Measurements from ENCODE around the gene IGF2BP2. TPM values are rescaled to one million over a fixed set of nuclear protein-coding genes. Genes with fewer than 3 reads are reported as not detected.

IGF2BP2 gene
- total and polyA plus RNA-seq, 8 donors: 4.0 to 303 (median 29.0) TPM

DNA sequence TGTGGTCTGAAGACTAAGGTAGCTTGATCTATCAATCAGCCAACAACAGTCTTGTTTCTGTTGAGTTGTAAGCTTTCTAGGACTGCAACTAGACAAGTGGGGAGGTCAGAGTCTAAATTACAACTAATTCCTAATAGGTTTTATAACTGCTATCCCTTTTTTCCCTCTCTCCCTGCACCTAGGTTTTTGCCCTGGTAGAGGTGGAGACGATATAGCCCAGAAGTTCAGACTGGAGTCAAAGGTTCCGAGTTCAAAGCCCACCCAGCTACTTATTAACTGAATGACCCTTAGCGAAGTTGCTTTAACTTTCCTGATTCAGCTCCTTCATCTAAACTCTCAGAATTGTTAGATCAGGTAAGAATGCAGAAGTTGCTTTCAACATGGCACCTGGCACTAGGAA is 100.6 kb downstream of the IGF2BP2 start:
- WGBS, 5 donors: 83 to 97% (median 96%) methylated on average over 3 of the region's 3 CpGs
- TF ChIP-seq POLR2A (IDR thresholded peaks at IDR 0.05): no peak
- no peak for TF ChIP-seq EP300 (IDR thresholded peaks at IDR 0.05)
- no peak for TF ChIP-seq POLR2AphosphoS5 (IDR thresholded peaks at IDR 0.05)
- TF ChIP-seq, protein P1, sequence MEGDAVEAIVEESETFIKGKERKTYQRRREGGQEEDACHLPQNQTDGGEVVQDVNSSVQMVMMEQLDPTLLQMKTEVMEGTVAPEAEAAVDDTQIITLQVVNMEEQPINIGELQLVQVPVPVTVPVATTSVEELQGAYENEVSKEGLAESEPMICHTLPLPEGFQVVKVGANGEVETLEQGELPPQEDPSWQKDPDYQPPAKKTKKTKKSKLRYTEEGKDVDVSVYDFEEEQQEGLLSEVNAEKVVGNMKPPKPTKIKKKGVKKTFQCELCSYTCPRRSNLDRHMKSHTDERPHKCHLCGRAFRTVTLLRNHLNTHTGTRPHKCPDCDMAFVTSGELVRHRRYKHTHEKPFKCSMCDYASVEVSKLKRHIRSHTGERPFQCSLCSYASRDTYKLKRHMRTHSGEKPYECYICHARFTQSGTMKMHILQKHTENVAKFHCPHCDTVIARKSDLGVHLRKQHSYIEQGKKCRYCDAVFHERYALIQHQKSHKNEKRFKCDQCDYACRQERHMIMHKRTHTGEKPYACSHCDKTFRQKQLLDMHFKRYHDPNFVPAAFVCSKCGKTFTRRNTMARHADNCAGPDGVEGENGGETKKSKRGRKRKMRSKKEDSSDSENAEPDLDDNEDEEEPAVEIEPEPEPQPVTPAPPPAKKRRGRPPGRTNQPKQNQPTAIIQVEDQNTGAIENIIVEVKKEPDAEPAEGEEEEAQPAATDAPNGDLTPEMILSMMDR (IDR thresholded peaks at IDR 0.05): no peak
- Histone ChIP-seq H3K36me3 (no peaks in the 10 kb centered on the region), H3K27me3 (no peaks in the 10 kb centered on the region), H3K4me3 (no peak overlapping the region), H3K27ac (no peak overlapping the region), H3K9me3 (no peaks in the 10 kb centered on the region), H3K4me1 (no peaks in the 10 kb centered on the region)
- DNase-seq: no peak
- intact Hi-C loops (cut with DNase I; ENCODE audit: low total_unique reads): no loop called here

DNA sequence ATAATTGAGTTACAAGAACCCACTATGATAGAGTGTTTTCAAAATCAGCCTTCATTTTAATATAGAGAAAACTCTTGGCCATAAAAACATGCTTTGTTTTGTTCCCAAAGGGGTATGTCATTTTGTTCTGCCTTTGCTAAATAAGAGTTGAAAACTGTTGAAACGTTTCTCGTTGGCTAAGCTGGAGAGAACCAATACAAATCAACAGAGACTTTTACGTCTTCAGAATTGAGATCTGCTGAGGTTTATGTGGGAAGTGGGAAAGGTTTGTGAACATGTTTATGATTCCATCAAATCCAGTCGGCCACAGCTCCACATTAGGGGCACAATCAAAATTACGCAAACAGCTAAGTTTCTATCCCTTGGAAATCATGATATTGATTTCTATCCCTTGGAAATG is 102.0 kb downstream of the IGF2BP2 start:
- H3K27ac ChIP-seq: no peak overlapping the region
- intact Hi-C loops (cut with DNase I; ENCODE audit: low total_unique reads): no loop called here
- H3K9me3 ChIP-seq: no peaks in the 10 kb centered on the region
- H3K4me1 ChIP-seq: no peaks in the 10 kb centered on the region
- H3K27me3 ChIP-seq: no peaks in the 10 kb centered on the region
- TF ChIP-seq, protein P1 (IDR thresholded peaks at IDR 0.05): no peak
- TF ChIP-seq EP300 (IDR thresholded peaks at IDR 0.05) (no peak), POLR2AphosphoS5 (IDR thresholded peaks at IDR 0.05) (no peak)
- H3K4me3 ChIP-seq: no peak overlapping the region
- WGBS, 5 donors: 71 to 78% (median 75%) methylated on average over 5 of the region's 5 CpGs
- H3K36me3 ChIP-seq: no peaks in the 10 kb centered on the region
- DNase-seq: no peak

DNA sequence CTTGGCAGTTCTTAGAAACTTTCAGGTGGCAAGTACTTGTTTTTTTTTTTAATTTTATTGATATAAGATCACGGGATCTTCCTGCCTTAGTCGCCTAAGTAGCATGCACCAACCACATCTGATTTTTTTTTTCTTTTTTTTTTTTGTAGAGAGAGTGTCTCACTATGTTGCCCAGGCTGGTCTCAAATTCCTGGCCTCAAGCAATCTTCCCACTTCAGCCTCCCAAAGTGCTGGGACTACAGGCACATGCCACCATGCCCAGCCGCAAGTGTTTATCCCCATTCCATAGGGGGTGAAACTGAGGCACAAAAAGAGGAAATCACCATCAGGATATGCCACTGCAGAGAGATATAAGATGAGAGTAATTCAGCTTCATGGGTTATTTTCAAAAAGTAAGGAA is 102.9 kb downstream of the IGF2BP2 start:
- TF ChIP-seq EP300 (IDR thresholded peaks at IDR 0.05) (no peak), POLR2A (IDR thresholded peaks at IDR 0.05) (no peak), POLR2AphosphoS5 (IDR thresholded peaks at IDR 0.05) (no peak)
- TF ChIP-seq, protein P1 (IDR thresholded peaks at IDR 0.05): no peak
- no peaks in the 10 kb centered on the region for H3K27me3 ChIP-seq
- peaks cover 0 to 5% (median 1%) of the 10 kb centered on the region in 4 donors for H3K4me1 ChIP-seq
- intact Hi-C loops (cut with DNase I; ENCODE audit: low total_unique reads): no loop called here
- 57 to 72% (median 59%) methylated on average over 3 of the region's 3 CpGs for whole genome bisulfite sequencing, 5 donors
- H3K4me3 ChIP-seq: no peak overlapping the region
- no peaks in the 10 kb centered on the region for H3K36me3 ChIP-seq
- H3K9me3 ChIP-seq: no peaks in the 10 kb centered on the region
- no peak for DNase-seq
- H3K27ac ChIP-seq: no peak overlapping the region

DNA sequence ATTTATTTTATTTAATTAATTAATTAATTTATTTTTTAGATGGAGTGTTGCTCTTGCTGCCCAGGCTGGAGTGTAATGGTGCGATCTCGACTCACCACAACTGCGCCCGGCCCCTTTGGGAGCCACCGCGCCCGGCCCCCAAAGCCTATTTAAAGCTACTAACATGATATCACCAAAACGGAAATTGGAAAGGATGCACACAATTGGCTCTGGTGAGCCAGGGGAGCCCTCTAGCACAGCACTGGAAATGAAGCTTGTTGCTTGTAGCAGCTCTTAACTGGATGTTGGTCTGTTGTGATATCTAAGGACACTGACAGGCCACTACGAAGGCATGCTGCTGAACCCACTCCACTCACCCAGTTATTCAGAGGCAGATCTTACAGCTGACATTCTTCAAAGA is 104.5 kb downstream of the IGF2BP2 start:
- H3K27ac ChIP-seq: no peak overlapping the region
- peaks cover 0 to 13% (median 8%) of the 10 kb centered on the region in 4 donors for H3K4me1 ChIP-seq
- H3K4me3 ChIP-seq: no peak overlapping the region
- H3K9me3 ChIP-seq: no peaks in the 10 kb centered on the region
- TF ChIP-seq POLR2AphosphoS5 (IDR thresholded peaks at IDR 0.05): no peak
- TF ChIP-seq, protein P1 (IDR thresholded peaks at IDR 0.05): no peak
- TF ChIP-seq EP300 (IDR thresholded peaks at IDR 0.05): no peak
- TF ChIP-seq POLR2A (IDR thresholded peaks at IDR 0.05): no peak
- WGBS, 5 donors: 89 to 95% (median 93%) methylated on average over 9 of the region's 9 CpGs
- no peaks in the 10 kb centered on the region for H3K36me3 ChIP-seq
- no peaks in the 10 kb centered on the region for H3K27me3 ChIP-seq
- DNase-seq: no peak
- intact Hi-C loops (cut with DNase I; ENCODE audit: low total_unique reads): no loop called here
